ENCODE results near the gene BPNT1.
"Not testable (repeated sequence)": the region's sequence is repeated elsewhere in the genome, so short reads cannot be mapped to it uniquely, and the experiment has no call there.

Gene BPNT1, protein sequence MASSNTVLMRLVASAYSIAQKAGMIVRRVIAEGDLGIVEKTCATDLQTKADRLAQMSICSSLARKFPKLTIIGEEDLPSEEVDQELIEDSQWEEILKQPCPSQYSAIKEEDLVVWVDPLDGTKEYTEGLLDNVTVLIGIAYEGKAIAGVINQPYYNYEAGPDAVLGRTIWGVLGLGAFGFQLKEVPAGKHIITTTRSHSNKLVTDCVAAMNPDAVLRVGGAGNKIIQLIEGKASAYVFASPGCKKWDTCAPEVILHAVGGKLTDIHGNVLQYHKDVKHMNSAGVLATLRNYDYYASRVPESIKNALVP

DNA sequence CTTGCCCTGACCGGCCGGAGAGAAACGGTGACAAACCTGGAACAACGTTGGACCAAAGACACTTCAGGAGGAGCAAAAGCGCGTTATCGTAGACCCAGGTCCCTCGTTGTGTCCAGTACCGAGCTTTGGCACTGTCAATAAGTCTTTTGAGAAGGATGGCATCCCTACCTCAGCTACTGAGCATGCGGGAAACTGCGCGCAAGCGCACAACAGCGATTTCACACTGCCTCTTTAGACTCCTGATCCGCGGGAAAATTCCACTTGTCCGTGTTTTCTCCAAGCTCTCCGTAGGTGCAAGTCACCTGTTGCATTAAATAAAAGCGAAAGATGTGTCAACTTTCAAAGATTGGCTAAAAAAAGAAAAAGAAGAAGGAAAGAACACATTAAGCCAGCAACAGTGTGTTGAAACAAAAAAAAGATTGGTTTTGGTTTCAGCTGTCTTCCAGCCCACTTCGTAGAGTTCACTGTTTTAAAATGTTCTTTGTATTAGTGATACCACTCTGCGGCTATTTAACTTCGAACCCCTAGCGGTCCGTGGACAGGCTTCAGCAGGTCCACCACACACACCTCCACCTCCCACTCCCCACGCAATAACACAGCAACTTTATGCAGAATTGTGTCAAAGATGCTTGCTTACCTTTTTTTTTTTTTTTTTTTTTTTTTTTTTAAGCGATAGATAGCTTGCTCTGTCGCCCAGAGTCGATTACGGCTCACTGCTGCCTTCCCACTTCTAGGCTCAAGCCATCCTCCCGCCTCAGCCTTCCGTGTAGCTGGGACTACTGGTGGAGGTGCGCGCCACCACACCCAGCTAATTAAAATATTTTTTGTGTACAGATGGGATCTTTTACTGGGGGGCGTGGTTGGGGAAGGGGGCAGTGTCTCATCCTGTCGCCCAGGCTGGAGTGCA, at the start of gene BPNT1:
Gene BPNT1 (minus strand): TSS at position 139 of the 907 bp plus-strand sequence. CDS start 9,942 bp downstream, outside the sequence.
- peak; percentile 98 for DNase-seq

GRCh38 chr1:220137019-220137786, 47.6 kb upstream of the BPNT1 start:
- no peak for DNase-seq

GRCh38 chr1:220135755-220136154, 46.2 kb upstream of the BPNT1 start:
- no peak for DNase-seq

DNA sequence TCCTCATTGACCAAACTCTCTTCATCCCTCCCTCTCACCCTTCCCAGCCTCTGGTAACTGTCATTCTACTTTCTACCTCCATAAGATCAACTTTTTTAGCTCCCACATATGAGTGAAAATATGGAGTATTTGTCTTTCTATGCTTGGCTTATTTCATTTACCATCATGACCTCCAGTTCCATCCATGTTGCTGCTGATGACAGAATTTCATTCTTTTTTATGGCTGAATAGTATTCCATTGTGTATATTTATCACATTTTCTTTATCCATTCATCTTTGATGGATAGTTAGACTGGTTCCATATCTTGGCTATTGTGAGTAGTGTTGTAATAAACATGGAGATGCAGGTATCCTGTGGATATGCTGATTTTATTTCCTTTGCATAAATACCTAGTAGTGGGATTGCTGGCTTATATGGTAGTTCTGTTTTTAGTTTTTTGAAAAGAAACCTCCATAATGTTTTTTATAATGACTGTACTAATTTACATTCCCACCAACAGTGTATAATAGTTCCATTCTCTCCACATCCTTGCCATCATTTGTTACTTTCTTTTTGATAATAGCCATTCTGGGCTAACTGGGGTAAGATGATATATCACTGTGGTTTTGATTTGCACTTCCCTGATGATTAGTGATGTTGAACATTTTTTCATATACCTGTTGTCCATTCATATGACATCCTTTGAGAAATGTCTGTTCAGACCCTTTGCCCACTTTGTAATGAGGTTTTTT, 40.1 kb upstream of the BPNT1 start:
- no peak for DNase-seq

- DNase-seq = no peak
These were observed 37.5 kb upstream of the BPNT1 start for GRCh38 chr1:220127076-220127475.

DNA sequence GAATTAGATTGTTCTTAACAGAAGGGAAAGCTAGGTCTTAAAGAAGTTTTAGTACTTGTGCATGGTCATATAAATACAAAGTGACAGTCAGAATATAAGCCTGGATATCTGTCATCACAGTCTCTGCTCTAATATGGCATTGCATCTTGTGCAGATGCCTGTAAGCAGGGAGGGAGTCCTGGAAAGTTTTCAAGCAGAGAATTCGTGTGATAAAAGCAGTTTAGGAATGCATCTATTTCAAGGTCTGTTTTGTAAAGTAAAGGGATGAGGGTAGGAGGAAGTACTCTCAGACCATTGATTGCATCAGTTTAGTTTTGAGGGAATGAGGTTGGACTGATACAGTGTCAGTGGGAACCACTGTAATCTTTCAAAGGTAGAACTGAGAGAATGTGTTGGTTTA, 35.0 kb upstream of the BPNT1 start:
- no peak for DNase-seq

DNA sequence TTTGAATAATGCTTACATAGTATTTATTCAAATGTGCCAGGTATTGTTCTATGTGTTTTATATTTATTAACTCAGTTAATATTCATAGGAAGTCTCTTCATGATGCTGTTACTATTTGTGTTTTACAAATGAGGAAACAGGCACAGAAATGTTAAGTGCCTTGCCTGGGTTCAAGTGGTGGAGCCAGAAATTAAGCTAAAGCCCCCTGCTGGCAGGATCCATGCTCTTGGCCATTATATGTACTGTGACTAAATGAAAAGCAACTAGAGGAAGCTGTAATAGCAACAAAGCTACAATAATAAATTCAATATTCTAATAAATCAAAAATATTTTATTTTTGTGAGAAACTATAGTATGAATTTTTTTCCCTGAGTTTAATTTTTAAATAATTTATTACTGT, 34.3 kb upstream of the BPNT1 start:
- DNase-seq = no peak

DNA sequence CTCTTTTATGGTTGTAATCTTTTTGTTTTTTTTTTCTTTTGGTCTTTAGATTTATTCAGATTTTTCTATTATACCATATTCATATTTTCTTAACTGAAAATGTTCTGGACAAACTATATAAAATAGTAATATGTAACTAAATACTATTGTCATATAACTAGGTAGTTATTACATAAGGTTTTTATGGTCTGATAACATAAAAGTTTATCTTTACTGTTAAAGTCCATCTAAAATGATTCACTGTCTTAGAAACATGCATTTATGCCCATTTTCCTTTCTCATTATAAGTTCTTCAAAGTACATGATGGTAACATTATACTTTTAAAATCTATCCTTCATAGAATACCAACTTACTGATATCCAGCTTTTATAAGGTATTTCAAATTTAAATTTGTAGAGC, 33.5 kb upstream of the BPNT1 start:
- no peak for DNase-seq

GRCh38 chr1:220121791-220122530, 32.4 kb upstream of the BPNT1 start:
- DNase-seq = no peak

DNA sequence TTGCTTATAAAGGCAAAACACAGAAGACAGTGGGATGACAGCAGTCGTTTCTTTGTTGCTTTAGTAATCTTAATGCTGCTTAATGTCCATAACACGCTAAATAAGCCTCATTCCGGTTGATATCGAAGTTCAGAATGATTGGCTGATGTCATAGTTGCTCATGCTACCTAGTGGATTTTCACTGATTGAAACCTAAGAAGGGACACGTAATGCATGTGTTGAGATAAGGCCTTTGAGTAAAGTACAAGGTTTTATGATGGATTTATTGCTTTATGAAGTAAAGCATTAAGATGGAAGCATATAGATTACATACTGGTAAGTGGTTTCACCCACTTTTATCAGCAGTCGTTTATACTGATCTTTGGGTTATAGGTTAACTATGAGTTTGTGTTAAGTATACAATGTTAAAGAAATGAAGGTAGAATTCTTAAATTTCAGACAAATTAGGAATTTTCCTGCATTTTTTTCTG, 29.5 kb upstream of the BPNT1 start:
- no peak for DNase-seq

DNA sequence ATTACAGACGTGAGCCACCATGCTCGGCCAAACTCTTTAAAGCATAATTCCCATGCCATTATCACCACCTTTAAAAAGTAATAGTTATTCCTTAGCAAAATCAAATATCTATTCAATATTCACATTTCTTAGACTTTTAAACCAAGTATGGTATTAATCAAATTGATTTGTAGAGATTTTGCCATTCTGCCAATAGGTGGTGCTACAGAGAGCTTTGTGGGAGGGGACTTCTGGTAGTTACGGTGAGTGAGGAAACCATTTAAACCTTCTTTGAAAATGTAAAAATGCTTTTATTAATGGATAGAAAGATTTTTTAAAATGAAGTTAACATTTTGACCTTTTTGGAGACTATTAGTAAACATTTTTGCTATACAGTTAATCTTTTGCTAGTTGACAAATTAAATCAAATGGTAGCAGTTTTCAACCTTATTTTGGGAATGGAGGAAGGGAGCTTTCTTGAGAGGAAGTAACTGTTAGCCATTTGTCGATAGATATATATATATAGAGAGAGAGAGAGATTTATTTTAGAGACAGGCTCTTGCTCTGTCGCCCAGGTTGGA, 23.6 kb upstream of the BPNT1 start:
- no peak for DNase-seq

GRCh38 chr1:220112600-220112999, 23.0 kb upstream of the BPNT1 start:
- DNase-seq = not testable (repeated sequence)

DNA sequence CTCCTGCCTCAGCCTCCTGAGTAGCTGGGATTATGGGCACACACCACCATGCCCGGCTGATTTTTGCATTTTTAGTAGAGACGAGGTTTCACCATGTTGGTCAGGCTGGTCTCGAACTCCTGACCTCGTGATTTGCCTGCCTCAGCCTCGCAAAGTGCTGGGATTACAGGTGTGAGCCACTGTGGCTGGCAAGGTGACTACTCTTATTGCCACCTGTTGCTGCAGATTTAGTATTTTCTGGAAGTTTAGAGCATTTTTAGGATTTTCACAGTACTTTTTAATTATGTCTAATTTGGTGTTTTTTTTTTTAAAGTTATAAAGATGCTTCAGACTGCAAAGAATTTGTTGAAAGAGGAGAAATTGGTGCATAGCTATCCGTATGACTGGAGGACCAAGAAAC, 20.9 kb upstream of the BPNT1 start:
- not testable (repeated sequence) for DNase-seq

- DNase-seq = no peak
These were observed 10.2 kb upstream of the BPNT1 start for GRCh38 chr1:220099826-220100225.

GRCh38 chr1:220094016-220094911, 4.7 kb upstream of the BPNT1 start, which contains the start of gene IARS2:
Gene IARS2 (plus strand): TSS chr1:220094132. CDS start chr1:220094217, 85 bp downstream.
- DNase-seq = peak; percentile 91

DNA sequence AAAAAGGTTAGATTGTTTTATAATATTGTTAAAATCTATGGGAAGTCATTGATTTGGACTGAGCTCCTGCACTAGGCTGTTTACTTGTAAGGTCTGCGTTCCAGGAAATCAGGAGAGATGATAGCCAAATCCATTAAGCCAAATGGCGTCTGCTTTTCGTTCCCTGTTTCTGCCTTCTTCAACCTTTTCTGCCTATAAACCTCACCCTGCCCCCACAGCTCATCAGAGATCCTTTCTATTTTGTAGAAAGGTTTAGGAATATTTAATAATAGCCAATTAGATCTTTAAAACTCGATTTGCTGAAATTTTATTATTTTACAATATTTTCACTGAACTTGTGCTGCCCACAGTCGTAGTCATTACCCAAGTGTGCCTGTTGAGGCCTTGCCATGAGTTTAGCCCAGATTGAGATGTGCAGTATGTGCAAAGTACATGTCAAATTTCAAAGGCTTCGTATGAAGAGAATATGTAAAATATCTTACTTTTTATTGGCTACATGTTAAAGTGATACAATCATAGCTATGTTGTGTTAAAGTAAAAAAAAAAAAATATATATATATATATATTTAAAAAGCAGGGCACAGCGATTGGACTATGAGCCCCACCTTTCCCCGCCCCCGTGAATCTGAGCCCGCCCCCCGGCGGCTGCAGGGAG, 3.9 kb upstream of the BPNT1 start:
- no peak for DNase-seq

- no peak for DNase-seq
These were observed 3.1 kb upstream of the BPNT1 start for GRCh38 chr1:220092694-220093093.

- DNase-seq = not testable (repeated sequence)
These were observed 3.3 kb downstream of the BPNT1 start for GRCh38 chr1:220086261-220086686.

- DNase-seq = no peak
These were observed 5.1 kb downstream of the BPNT1 start for GRCh38 chr1:220084460-220084859.

DNA sequence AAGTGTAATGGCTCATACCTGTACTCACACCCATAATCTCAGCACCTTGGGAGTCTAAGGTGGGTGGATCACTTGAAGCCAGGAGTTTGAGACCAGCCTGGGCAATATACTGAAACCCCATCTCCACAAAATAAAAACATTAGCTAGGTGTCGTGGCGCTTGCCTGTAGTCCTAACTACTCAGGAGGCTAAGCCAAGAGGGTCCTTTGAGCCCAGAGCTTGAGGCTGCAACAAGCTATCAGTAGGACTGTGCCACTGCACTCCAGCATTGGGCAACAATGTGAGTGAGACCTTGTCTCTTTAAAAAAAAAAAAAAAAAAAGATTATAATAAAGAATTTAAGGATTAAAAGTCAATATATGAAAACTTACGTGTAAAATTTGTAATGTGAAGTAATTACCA, 11.7 kb downstream of the BPNT1 start:
- no peak for DNase-seq

Data from NCI-H774 (cell line).